ENCODE results near the gene PIK3R1. TPM values are rescaled to one million over a fixed set of nuclear protein-coding genes. Genes with fewer than 3 reads are reported as not detected.

PIK3R1 gene
- total and polyA plus RNA-seq, 4 donors, result 22.6 to 123 (median 47.3) TPM

DNA sequence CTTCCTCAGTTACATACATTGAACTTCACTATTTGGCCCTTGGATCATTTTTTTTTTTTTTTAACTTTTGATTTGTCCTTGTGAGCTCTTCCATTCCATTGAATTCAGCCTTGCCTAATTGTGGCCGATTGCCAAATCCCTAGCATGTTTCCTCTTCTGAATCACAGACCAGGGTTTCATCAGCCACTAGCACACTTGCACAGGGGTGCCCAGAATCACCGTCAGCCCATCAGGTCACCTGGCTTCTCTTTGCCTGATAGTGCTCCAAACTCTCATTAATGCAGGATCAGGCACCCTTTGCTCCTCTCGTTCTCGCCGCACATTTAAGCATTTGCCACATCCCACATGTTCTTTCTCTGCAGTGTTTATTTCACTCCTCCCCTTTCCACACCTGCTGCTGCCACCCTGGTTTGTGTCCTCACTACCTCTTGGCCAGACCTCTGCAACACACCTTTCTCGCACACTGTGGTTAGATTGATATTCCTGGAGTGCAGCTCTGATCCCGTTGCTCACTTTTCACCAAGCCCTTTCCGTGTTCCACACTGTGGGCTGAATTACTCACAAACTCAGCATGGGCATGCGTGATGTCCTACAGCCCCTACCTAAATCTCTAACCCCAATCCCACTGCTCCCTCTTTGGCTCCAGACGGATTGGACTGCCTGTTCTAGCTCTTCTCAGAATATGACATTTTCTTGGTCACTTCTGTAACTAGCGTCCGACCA is 9.8 kb downstream of the PIK3R1 start:
- Histone ChIP-seq H3K27me3 (ENCODE audit: control insufficient read depth in 4 of 4, insufficient read depth in 4 of 4, low read length in 3 of 4) (no peaks in the 10 kb centered on the region), H3K27ac (ENCODE audit: low read depth in 1 of 2, low read length in 2 of 2) (peak overlapping the region; percentile 76 to 83), H3K9me3 (ENCODE audit: control insufficient read depth in 4 of 4, low read length in 3 of 4) (peaks cover 0 to 4% (median 0%) of the 10 kb centered on the region in 4 donors), H3K4me1 (ENCODE audit: control insufficient read depth in 4 of 4, insufficient read depth in 4 of 4, low read length in 3 of 4) (peaks cover 11 to 94% (median 81%) of the 10 kb centered on the region in 4 donors), H3K36me3 (ENCODE audit: control insufficient read depth in 4 of 4, insufficient read depth in 3 of 4, low read depth in 1 of 4, low read length in 3 of 4) (peaks cover under 1 to 20% (median 13%) of the 10 kb centered on the region in 4 donors), H3K9ac (ENCODE audit: low read depth in 1 of 2, low read length in 2 of 2) (peak overlapping the region in 1 of 2 donors; percentile 29), H3K4me3 (ENCODE audit: low read depth in 1 of 3, low read length in 3 of 3) (no peak overlapping the region)
- DNase-seq (ENCODE audit: low spot score), result no peak
- 40% methylated on average over 12 of the region's 12 CpGs for WGBS
- no peak for TF ChIP-seq EGR1 (IDR thresholded peaks at IDR 0.05; ENCODE audit: low read depth in 2 of 2)
- TF ChIP-seq JUND (IDR thresholded peaks at IDR 0.05), result peak; percentile 18 to 64
- TF ChIP-seq NR2F2 (IDR thresholded peaks at IDR 0.05), result no peak
- peak; percentile 30 to 58 for TF ChIP-seq RAD21 (IDR thresholded peaks at IDR 0.05)
- TF ChIP-seq GABPA (IDR thresholded peaks at IDR 0.05 in 1 of 2, conservative IDR thresholded peaks at IDR 0.05 in 1 of 2), result no peak
- TF ChIP-seq, protein P1, sequence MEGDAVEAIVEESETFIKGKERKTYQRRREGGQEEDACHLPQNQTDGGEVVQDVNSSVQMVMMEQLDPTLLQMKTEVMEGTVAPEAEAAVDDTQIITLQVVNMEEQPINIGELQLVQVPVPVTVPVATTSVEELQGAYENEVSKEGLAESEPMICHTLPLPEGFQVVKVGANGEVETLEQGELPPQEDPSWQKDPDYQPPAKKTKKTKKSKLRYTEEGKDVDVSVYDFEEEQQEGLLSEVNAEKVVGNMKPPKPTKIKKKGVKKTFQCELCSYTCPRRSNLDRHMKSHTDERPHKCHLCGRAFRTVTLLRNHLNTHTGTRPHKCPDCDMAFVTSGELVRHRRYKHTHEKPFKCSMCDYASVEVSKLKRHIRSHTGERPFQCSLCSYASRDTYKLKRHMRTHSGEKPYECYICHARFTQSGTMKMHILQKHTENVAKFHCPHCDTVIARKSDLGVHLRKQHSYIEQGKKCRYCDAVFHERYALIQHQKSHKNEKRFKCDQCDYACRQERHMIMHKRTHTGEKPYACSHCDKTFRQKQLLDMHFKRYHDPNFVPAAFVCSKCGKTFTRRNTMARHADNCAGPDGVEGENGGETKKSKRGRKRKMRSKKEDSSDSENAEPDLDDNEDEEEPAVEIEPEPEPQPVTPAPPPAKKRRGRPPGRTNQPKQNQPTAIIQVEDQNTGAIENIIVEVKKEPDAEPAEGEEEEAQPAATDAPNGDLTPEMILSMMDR (IDR thresholded peaks at IDR 0.05; ENCODE audit: low read depth, low read length, missing input control), result no peak
- peak; percentile 40 for TF ChIP-seq SP1 (IDR thresholded peaks at IDR 0.05)
- TF ChIP-seq, protein P2, sequence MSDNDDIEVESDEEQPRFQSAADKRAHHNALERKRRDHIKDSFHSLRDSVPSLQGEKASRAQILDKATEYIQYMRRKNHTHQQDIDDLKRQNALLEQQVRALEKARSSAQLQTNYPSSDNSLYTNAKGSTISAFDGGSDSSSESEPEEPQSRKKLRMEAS (IDR thresholded peaks at IDR 0.05), result peak; percentile 68
- TF ChIP-seq HNF4G (IDR thresholded peaks at IDR 0.05), result no peak
- TF ChIP-seq, protein P3, sequence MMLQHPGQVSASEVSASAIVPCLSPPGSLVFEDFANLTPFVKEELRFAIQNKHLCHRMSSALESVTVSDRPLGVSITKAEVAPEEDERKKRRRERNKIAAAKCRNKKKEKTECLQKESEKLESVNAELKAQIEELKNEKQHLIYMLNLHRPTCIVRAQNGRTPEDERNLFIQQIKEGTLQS (IDR thresholded peaks at IDR 0.05), result peak; percentile 82
- TF ChIP-seq, protein P4, sequence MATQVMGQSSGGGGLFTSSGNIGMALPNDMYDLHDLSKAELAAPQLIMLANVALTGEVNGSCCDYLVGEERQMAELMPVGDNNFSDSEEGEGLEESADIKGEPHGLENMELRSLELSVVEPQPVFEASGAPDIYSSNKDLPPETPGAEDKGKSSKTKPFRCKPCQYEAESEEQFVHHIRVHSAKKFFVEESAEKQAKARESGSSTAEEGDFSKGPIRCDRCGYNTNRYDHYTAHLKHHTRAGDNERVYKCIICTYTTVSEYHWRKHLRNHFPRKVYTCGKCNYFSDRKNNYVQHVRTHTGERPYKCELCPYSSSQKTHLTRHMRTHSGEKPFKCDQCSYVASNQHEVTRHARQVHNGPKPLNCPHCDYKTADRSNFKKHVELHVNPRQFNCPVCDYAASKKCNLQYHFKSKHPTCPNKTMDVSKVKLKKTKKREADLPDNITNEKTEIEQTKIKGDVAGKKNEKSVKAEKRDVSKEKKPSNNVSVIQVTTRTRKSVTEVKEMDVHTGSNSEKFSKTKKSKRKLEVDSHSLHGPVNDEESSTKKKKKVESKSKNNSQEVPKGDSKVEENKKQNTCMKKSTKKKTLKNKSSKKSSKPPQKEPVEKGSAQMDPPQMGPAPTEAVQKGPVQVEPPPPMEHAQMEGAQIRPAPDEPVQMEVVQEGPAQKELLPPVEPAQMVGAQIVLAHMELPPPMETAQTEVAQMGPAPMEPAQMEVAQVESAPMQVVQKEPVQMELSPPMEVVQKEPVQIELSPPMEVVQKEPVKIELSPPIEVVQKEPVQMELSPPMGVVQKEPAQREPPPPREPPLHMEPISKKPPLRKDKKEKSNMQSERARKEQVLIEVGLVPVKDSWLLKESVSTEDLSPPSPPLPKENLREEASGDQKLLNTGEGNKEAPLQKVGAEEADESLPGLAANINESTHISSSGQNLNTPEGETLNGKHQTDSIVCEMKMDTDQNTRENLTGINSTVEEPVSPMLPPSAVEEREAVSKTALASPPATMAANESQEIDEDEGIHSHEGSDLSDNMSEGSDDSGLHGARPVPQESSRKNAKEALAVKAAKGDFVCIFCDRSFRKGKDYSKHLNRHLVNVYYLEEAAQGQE (IDR thresholded peaks at IDR 0.05), result peak; percentile 20
- no peak for TF ChIP-seq TAF1 (conservative IDR thresholded peaks at IDR 0.05)
- TF ChIP-seq, protein P5, sequence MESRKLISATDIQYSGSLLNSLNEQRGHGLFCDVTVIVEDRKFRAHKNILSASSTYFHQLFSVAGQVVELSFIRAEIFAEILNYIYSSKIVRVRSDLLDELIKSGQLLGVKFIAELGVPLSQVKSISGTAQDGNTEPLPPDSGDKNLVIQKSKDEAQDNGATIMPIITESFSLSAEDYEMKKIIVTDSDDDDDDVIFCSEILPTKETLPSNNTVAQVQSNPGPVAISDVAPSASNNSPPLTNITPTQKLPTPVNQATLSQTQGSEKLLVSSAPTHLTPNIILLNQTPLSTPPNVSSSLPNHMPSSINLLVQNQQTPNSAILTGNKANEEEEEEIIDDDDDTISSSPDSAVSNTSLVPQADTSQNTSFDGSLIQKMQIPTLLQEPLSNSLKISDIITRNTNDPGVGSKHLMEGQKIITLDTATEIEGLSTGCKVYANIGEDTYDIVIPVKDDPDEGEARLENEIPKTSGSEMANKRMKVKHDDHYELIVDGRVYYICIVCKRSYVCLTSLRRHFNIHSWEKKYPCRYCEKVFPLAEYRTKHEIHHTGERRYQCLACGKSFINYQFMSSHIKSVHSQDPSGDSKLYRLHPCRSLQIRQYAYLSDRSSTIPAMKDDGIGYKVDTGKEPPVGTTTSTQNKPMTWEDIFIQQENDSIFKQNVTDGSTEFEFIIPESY (IDR thresholded peaks at IDR 0.05), result peak; percentile 33
- peak; percentile 54 to 77 for TF ChIP-seq RXRA (IDR thresholded peaks at IDR 0.05)
- peak; percentile 35 to 62 for TF ChIP-seq HNF4A (conservative IDR thresholded peaks at IDR 0.05)
- peak; percentile 53 for TF ChIP-seq YY1 (IDR thresholded peaks at IDR 0.05)
- TF ChIP-seq FOXA2 (IDR thresholded peaks at IDR 0.05), result peak; percentile 31
- no peak for TF ChIP-seq FOXA1 (IDR thresholded peaks at IDR 0.05)
